ENCODE results near the gene RETN. TPM values are rescaled to one million over a fixed set of nuclear protein-coding genes. Genes with fewer than 3 reads are reported as not detected.

The RETN gene
- total and polyA plus RNA-seq, 2 of the 8 experiments (the other 6 are each of a cell fraction or from before 2014, with no cell fraction given) = not detected

DNA sequence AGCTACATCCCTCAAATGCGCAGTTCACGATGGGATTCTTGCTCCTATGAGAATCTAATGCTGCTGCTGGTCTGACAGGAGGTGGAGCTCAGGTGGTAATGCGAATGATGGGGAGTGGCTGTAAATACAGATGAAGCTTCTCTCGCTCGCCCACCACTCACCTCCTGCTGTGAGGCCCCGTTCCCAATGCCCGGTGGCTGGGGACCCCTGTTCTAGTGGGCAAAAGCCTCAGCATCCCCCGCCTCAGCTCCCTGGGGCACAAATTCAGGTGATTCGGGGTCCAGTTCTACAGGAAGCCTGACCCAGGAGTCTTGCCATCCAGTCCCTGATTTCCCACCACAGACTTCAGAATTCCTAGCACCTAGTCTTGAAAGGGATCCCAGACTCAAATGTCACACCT, 3.7 kb downstream of the RETN start (continued):
- TF ChIP-seq NANOG (IDR thresholded peaks at IDR 0.05; ENCODE audit: insufficient read depth, low read depth, low read length, poor library complexity, severe bottlenecking) = no peak
- no peak for TF ChIP-seq EZH2 (IDR thresholded peaks at IDR 0.05; ENCODE audit: low read depth, low read length, severe bottlenecking)
- TF ChIP-seq JUND (IDR thresholded peaks at IDR 0.05; ENCODE audit: low read length) = no peak
- no peak for TF ChIP-seq E2F6 (IDR thresholded peaks at IDR 0.05)
- no peak for TF ChIP-seq RFX5 (IDR thresholded peaks at IDR 0.05; ENCODE audit: borderline replicate concordance, low read depth, low read length)

All from H1 (cell line).